Medulla oblongata (tissue), 1 donor: Measurements from ENCODE around the gene SLC24A3.
A peak's percentile ranks its signal among the peaks of the same experiment; 100 is the strongest.

Experiments
- DNase-seq: peaks from one replicate; pipeline ENCODE4 v3.0.0-alpha.2; 2015; ENCODE audit errors: extremely low spot score

Gene SLC24A3

DNA sequence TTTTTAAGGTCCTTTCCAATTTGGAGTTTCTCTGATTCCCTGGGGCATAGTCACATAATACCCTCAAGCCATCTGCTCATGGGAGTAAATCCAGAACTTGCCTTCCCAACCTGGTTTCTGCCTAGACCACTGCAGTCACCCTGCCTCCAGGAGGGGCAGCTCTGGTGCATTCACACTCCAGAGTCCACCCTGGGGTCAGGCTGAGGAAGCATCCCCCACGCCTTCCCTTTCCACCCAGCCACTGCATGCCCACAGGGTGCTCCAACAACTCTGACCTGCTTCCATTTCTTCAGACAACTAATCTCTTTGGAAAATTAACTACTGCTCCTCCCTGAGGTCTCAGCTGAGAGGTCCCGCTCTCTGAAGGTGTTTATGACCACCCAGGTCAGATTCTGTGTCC, 334.2 kb downstream of the SLC24A3 start:
- no peak for DNase-seq

DNA sequence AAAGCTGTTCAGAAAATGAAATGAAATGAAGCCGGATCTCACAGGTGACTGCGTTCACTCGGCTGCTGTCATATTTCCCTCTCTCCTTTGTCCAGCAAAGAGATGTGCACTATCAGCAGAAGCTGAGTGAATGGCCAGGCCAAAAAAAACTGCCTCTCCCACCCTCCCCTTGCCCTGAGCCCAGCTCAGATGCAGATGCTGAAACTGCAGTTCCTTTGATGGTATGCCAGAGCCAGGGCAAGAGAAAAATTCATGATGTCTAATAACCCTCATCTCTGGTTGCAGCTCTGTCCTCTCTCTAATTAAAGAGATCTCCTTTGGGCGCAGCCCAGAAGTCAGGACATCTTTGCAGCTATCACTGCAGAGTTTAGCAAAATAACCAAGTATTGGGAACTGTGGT, 335.1 kb downstream of the SLC24A3 start:
- no peak for DNase-seq

DNA sequence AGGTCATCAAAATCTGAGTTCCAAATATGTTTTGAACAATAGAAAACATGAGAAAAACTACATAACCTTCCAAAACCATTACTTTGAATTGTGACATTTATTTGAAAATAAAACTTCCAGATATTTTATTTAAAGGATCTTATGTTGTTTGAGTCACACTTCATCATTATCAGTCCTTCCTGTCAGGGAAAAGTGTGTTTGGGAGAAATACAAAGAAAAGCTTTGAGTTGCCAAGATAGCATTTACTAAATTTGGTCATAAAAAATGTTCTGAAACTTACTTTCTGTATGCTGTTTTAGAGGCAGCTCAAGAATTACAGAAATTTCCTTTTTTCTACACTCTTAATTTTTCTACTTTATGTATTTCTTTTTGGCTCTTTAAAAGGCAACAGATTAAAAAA, 337.5 kb downstream of the SLC24A3 start:
- no peak for DNase-seq

DNA sequence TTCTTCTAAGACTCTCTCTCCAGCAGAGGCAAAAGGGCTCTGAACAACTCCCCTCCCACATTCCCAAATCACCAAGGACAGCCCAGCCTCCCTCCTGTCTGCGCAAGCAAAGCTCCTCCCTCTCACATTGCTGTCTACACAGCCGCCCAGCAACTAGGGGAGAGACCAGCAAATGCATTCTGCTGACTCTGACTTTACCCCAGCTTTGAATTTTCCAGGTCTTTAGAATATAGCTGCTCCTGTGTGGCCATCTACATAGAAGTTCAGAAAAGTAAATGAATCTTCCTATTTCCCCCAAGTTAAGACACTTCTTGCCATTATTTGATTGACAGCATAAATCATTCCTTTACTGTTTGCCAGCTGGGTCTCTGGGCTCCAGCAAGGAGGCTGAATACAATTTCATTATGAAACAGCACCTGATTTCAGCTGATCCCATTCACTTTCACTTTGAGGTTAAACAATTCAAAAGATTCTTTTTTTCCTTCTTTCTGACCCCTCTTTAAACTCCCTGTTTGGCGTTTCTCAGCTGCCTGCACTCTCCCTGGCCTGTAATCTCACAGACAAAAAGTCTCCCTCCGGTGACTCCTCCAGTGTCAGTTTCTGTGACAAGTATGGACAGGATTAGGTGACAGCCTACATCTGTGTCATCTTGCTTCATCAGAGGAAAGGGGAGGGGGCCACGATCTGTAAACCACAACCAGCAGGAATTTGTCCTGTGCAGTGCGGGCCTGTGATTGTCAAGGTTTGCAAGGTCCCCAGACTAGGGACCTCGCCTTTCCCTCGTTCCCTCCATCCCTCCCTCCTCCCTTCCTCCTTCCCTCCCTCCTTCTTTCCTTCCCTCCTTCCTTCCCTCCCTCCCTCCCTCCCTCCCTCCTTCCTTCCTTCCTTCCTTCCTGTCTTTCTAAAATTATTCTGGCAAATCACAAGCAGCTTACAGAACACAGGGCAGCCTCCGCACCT, 340.1 kb downstream of the SLC24A3 start:
- peak; percentile 14 for DNase-seq

DNA sequence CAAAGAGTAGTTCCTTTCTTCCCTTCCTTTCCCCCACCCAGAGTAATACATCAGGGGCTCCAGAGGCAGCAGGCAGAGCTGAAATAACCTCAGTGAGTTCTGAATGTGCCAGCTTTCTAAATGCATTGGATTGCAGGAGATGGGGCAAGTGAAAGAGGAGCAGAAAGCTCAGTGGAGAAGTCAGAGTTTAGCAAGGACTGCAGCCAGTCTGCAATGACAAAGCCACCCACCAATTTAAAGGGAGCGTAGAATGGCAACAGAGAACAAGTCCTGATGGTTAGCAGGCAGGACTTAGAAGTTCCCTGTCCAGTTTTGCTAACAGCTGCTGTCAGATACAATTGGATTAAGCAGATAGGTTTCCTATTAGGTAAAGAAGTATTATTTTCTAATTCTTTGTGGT, 342.2 kb downstream of the SLC24A3 start:
- DNase-seq = no peak

DNA sequence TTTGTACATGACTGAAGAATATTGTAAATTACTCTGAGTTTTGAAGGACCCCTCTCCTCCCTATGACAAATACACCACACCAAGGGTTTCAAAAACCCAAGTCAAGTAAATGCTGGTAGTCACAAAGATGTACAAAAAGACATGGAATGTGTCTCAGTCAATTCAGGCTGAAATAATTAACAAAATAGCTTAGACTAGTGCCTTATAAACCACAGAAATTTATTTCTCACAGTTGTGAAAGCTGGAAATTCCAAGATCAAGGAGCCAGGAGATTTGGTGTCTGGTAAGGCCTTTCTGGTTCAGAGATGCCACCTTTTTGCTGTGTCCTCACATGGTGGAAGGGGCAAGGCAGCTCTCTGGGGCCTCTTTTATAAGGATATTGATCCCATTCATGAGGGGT, 343.3 kb downstream of the SLC24A3 start:
- no peak for DNase-seq

DNA sequence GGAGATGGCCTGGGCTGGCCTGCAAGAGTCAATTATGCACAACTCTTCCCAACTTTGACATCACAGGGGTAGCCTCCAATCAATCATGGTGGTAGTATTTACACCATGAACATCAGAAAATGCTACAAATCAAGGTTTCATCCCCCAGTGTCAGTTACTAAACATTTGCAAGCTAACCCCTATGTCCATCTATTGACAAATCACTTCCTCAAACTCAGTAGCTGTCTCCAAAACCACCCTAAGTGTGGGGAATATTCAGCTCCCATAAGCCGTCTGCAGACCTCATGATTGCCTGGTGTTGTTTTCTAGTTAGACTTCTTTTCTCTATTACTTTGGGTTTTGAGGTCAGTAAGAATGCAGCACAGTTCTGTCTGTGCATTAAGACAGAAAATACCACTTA, 344.8 kb downstream of the SLC24A3 start:
- DNase-seq = no peak

DNA sequence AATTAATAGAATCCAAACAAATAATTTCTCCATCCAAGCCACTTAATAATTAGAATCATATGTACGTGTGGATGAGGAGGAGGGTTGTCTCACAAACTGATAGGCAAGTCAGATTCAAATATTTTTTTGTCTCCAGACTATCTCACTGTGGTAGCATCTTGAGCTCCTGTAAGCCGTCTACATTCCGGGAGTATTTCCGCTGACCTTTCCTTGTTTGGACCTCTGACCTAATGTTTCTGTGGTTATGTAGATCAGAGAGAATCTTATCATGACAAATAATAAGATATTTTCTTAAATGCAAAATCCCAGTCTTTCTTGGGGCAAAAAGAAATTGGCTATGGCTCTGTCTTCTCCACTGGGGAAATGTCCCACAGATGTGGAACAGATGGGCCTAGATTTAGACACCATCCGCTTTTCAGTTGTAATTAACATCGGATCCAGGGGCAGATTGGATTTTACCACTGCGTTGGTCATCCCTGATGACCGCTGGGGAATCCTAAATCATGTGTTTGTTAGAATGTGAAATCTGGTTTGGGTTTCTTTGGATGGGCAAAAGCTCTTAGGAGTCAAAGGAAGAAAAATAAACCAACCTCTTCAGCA, 348.5 kb downstream of the SLC24A3 start:
- no peak for DNase-seq

DNA sequence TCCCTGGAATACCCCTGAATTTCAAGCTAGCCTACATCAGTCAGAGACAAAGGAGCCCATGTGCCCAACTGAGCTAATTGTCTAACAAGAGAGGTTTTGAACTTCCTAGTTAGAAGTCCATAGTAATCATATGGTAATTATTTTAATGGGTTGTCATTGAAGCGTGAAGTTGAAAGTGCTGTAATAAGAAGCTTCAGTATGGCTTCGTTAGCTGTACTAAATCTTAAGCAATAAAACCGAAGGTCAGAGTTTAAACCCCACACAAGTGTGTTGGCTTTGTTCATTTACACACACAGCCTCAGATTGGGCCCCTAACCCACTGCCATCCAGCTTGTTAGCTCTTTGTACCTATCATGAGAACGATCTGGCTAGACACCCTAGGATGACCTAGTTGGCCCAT, 350.0 kb downstream of the SLC24A3 start:
- DNase-seq = no peak

DNA sequence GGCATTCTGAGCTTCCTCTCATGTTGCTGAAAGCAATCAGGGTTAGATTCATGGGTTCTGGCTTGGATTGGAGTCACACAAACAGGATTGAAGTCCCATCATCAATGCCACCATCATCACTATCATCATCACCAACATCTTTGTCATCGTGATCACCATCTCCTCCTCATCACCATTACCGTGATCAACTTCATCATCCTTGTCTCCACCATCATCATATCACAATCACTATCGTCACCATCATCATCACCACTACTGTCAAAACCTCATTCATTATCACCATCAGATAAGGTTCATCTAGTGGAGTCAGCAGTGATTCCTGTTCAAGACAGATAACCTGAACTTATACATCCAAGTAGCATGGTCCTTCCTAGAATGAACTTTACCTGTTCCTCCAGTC, 351.8 kb downstream of the SLC24A3 start:
- DNase-seq = no peak

DNA sequence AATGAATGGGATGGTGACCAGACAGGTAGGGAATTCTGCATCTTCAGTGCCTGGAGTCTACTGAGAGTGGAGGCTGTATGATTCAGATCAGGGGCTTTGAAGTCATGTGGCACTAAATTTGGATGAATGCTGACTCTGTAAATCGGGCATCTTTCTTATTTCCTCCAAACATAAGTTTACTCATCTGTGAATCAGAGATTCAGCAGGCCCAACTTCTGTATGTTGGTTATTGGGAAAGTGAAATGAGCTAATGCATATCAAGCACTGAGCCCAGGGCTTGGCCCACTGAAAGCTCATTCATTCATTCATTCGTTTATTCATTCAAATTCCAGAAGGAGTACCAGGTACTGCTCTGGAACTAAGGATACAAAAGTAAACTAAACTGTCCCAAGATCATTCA, 353.3 kb downstream of the SLC24A3 start:
- DNase-seq = no peak

DNA sequence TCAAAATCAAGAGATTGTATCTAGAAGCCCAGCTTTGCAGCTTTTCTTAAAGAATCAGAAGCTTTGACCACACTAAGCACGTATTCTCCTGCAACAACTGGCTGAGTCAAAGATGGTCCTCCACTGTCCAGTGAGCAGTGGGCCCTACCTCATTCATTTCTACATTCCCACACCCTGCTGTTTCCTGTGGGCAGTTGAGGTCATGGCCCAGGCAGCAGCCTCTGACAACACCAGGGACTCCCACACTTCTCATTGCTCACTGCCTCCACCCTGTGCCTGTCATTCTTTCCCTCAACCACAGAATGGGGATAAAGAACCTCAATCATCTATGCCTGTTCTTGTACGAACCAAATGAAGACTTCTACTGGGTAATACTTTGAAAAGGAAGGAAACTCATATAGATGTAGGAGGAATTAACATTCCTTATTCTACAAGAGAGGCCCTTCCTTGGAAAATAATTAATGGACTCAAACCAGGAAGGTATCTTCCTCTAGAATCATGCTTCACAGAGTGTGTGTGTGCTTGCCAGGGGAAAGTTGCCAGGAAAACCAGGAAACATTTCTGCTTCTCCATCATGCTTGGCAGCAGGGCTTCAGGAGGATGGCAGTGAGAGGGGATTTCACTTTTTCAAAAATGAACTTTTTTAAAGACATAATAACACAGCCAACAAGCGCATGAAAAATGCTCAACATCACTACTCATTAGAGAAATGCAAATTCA, 353.9 kb downstream of the SLC24A3 start:
- no peak for DNase-seq

DNA sequence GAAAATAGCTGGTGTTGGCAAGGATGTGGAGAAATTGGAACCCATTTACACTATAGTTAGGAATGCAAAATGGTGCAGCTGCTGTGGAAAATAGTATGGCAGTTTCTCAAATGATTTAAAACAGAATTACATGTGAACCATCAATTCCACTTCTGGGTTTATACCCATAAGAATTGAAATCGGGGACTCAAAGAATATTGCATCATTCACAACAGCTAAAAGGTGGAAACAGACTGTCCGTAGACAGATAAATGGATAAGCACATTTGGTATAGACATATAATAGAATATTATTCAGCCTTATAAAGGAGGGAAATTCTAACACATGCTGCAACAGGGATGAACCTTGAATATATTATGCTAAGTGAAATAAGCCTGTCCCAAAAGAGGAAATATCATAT, 355.7 kb downstream of the SLC24A3 start:
- DNase-seq = no peak

DNA sequence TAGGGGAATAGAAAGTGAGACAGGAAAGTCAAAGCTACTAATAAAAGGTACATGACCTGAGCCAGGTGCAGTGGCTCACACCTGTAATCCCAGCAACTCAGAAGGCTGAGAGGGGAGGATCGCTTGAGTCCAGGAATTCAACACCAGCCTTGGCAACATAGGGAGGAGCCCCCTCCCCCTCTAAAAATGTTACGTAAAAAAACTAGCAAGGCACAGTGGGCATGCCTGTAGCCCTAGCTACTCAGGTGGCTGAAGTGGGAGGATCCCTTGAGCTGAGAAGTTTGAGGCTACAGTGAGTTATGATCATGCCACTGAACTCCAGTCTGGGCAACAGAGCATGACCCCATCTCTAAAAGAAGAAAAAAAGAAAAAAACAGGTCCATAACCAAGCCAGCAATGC, 359.6 kb downstream of the SLC24A3 start:
- DNase-seq = no peak

DNA sequence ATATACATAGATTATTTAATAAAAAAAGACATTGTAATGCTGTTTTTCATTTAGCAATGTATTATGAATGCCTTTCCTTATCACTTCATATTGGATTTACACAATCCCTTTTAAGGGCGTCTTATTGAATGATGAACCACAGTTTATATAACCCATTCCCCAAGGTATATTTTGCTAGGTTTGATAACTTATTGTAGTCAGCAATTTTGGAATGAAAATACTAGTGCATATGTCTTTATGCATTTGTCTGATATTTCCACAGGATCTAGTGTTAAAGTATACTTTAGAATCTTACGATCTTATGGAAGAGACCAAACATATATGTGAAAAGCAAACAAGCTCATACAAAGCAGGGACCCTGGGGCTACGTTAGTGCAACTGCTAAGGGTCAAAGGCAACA, 365.2 kb downstream of the SLC24A3 start:
- no peak for DNase-seq

DNA sequence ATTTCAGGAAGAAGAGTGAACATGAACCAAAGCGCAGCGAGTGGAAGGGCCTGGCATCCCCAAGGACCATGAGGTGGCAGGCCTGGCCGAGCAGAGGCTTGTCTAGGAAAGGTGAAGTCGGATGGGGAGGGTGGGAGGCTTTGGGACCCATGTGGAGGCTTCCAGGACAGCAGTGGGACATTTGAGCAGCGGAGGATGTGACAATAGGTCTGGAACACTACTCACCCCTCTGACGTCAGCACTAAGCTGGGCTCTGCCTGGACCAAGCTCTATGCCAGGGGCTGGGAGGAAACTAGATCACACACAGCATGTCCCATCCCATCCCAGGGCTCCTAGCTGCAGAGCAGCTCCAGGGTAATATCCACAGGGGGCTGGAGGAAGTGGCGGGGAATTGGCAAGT, 370.3 kb downstream of the SLC24A3 start:
- DNase-seq = no peak

DNA sequence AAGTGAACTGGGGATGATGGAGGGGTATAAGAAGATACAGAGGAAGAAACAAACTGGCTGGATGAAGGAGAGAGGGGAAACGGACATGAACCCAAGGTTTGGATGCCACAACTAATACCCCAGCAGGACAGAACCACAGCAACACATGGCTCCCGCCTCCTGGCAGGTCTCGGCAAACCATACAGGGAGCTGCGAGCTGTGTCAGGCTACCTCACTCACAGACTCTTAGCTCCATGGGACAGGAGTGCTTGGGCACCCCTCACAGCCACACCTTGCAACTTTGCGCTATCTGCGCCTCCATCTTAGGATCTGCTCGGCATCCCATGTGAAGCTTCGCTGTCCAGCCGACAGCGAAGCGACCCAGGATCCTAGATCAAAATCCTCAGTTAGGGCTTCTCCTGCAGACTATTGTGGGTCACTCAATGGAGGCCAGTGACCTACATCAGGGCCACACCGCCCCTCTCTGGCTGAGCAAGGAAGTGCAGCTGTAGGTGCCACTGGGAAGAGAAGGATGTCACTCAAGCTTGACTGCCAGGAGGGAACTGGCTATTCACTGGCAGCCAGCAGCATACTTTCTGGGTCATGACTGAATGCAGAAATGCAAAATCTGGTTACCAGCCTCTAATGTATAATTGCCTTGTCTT, 371.2 kb downstream of the SLC24A3 start:
- peak; percentile 60 for DNase-seq

DNA sequence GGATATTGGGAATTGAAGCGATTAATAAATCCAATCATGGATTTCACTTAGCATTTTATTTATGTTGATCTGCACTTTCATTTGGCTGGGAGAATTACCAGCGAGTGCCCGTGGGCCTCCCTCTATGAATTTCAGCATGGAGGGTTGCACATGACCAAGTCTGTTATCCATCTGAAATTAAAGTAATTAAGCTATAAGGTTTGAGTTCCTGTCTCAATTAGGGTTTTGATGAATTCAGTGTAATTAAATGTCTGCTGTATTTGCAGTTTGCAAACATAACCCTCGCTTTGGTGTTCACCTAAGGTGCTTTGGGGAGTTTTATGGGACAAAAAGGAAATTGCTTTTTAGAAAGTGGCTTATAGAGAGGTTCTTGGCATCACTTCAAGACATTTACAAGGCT, 375.8 kb downstream of the SLC24A3 start:
- no peak for DNase-seq

DNA sequence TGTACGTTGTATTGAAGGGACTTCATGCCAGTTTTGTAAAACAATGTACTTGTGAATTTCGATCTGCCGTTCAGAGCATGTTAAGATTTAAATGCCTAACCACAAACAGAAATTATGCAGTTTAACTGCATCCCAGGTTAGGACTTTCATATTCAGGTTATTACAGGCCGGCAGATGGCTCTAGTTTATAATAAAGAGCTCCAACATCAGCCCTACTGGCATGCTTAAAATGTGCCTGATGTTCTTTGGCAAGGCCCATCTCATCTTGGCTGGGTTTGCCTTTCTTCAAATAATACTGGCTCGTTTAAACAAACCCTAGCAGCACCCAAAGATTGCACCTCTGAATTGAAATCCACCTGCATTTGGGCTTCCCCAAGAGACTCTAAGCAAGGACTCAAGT, 376.3 kb downstream of the SLC24A3 start:
- DNase-seq = peak; percentile 13

DNA sequence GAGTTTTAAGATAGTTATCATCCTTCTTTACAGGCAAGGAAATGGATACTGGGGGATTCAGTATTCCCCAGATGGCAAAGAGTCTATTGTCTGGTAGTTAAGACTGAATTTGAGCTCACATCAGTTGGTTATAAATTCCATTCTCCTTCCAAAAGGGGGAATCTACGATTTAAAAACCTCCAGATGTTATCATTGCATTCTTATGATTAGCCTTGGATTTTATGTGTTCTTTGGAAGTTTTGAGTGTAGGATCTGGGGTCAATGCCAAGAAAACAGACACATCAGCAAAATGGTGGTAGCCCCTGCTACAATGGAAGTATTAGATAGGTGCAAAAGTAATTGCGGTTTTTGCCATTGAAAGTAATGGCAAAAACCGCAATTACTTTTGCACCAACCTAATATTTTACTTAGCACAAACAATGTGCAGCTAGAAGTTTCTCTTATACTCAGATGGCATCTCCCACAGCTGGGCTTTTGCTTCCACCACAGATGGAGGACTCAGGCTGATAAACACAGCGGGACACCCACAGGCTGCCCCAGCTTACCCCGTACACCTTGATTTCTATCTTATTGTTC, 377.4 kb downstream of the SLC24A3 start:
- no peak for DNase-seq

DNA sequence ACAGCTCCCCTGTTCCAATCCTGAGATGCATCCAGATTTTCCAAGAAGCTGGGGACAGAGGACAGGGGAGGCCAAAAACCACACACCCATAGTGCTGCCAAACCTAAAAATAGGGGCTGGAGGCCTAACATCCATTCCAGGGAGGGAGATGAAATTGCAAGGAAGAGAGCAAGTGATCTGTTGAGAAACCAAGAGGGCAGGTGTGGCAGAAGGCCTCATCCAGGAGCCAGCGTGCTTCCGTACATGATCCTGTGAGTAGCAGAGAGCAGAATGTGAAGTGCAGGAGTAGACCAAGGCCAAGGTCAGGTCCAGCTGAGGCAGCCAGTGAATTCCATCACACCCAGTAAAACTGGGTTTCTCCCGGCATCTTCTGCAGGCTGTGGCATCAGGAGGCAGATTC, 377.9 kb downstream of the SLC24A3 start:
- no peak for DNase-seq

DNA sequence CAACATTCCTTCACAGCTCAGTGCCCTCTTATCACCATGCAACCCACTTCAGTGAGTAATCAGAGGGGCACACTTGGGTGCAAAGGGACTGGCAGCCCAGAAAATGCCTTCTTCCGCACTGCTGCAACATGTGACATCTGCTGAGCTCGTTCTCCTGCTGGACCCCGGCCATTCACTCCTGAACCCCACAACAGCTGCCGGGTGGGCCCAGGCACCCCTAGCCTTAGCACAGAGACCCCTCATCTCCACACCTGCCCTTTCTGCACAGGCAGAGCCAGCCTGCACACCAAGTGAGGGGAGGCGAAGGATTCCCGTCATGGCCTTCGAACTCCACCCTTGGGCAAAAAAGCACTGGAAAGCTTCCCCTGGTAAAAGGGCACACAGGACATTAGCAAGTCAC, 381.3 kb downstream of the SLC24A3 start:
- no peak for DNase-seq
